HepG2 (cell line): ENCODE data around the gene SLC25A22. TPM values are rescaled to one million over a fixed set of nuclear protein-coding genes. Genes with fewer than 3 reads are reported as not detected.

Experiments
- ATAC-seq: fragments of 200-7000 bp; cut with Tn5 transposase; 3 replicates; pipeline ENCODE4 v1.9.1; 2020; ENCODE audit warnings: mild to moderate bottlenecking, moderate library complexity
- BruUV-seq: library from RNA; stranded (reverse); fragments of 400-500 nt; replicated peaks from 2 replicates; lab custom pipeline; 2021; lab: Mats Ljungman, UMichigan
- CTCF ChIA-PET: fragments of 300-600 bp; formaldehyde crosslinking; extraction: SDS; loops from one replicate; lab custom pipeline; 2021; ENCODE audit warnings: low total read pairs, inconsistent platforms, low intra/inter-chr PET ratio; lab: Yijun Ruan, JAX
- POLR2A ChIA-PET: fragments of 350-600 bp; sonication (Branson Sonifier 250); formaldehyde crosslinking; loops from one replicate; lab custom pipeline; 2020; ENCODE audit warnings: antibody characterized with exemption, inconsistent platforms; lab: Yijun Ruan, JAX
- DNase-seq: peaks from one replicate; pipeline ENCODE4 v3.0.0-alpha.2; 2015; ENCODE audit warnings: low spot score
- FAIRE-seq: peaks from 3 replicates; lab custom pipeline; 2011; peaks lifted over from hg19 to GRCh38; lab: Jason Lieb, UNC
- H2AFZ ChIP-seq: one replicate; pipeline ENCODE4 v1.6.1; 2011; ENCODE audit warnings: low read length, inconsistent platforms
- H3K27ac ChIP-seq: fragments of 300-600 bp; 3 replicates; pipeline ENCODE4 v1.8.0; 2011; ENCODE audit warnings: mixed run types, mild to moderate bottlenecking, mixed read lengths, low read length, inconsistent platforms; ENCODE audit not compliant: insufficient read depth; ENCODE audit errors: extremely low read length
- H3K27me3 ChIP-seq, 2 experiments: fragments of 200-600 bp in 1 of 2; 2 replicates in 1 of 2; 3 replicates in 1 of 2; pipeline versions ENCODE4 v1.6.0 to v1.8.0; 2011; ENCODE audit warnings: low read length in 2 of 2, mild to moderate bottlenecking in 2 of 2, moderate library complexity in 2 of 2, inconsistent platforms in 1 of 2; ENCODE audit not compliant: insufficient read depth in 2 of 2, control insufficient read depth in 1 of 2
- H3K36me3 ChIP-seq, 2 experiments: fragments of 200-600 bp in 1 of 2; replicated peaks in 1 of 2; 2 replicates in 1 of 2; 3 replicates in 1 of 2; pipeline versions ENCODE4 v1.5.1 to v1.8.0; 2011; ENCODE audit warnings: low read length in 2 of 2, inconsistent platforms in 1 of 2; ENCODE audit not compliant: insufficient read depth in 2 of 2, control insufficient read depth in 1 of 2
- H3K4me1 ChIP-seq: 2 replicates; pipeline ENCODE4 v1.5.1; 2012; ENCODE audit warnings: low read length, inconsistent platforms; ENCODE audit not compliant: insufficient read depth
- H3K4me2 ChIP-seq: 2 replicates; pipeline ENCODE4 v1.6.0; 2011; ENCODE audit warnings: low read depth, low read length, inconsistent platforms
- H3K4me3 ChIP-seq, 3 experiments: fragments of 200-600 bp in 1 of 3; sonication (generic), shearing (Covaris generic) in 1 of 3; replicated peaks in 1 of 3; 2 replicates each; pipeline ENCODE4 v1.5.1; 2011 to 2016; ENCODE audit warnings: low read length in 3 of 3, inconsistent platforms in 2 of 3, low read depth in 2 of 3, mild to moderate bottlenecking in 2 of 3, control low read depth in 1 of 3, mixed read lengths in 1 of 3; ENCODE audit not compliant: insufficient read depth in 1 of 3
- H3K79me2 ChIP-seq: one replicate; pipeline ENCODE4 v1.6.1; 2011; ENCODE audit warnings: low read length, inconsistent platforms; ENCODE audit not compliant: insufficient read depth
- H3K9ac ChIP-seq: 2 replicates; pipeline ENCODE4 v1.6.0; 2011; ENCODE audit warnings: mild to moderate bottlenecking, low read depth, low read length, inconsistent platforms; ENCODE audit not compliant: insufficient read depth
- H3K9me3 ChIP-seq: 2 replicates; pipeline ENCODE4 v1.5.1; 2012; ENCODE audit warnings: mild to moderate bottlenecking, low read length
- H4K20me1 ChIP-seq: 2 replicates; pipeline ENCODE4 v1.6.0; 2011; ENCODE audit warnings: inconsistent platforms, mild to moderate bottlenecking, low read length, moderate library complexity; ENCODE audit not compliant: insufficient read depth
- JDP2 ChIP-seq: sonication (generic); formaldehyde crosslinking; IDR thresholded peaks from 2 replicates; pipeline ENCODE4 v1.8.1; 2022; ENCODE audit warnings: missing genetic modification reagents, borderline replicate concordance
- JUNB ChIP-seq: sonication (generic); formaldehyde crosslinking; IDR thresholded peaks from 2 replicates; pipeline ENCODE4 v1.8.0; 2022; ENCODE audit warnings: missing genetic modification reagents, mild to moderate bottlenecking, borderline replicate concordance
- MYNN ChIP-seq: sonication (generic); formaldehyde crosslinking; IDR thresholded peaks from 2 replicates; pipeline ENCODE4 v1.4.0; 2020; ENCODE audit warnings: mild to moderate bottlenecking, low read depth, missing genetic modification reagents
- PAX8 ChIP-seq: sonication (generic); formaldehyde crosslinking; IDR thresholded peaks from 2 replicates; pipeline ENCODE4 v1.8.0; 2022; ENCODE audit warnings: mild to moderate bottlenecking, missing genetic modification reagents, borderline replicate concordance
- POGZ ChIP-seq: sonication (generic); formaldehyde crosslinking; IDR thresholded peaks from 2 replicates; pipeline ENCODE4 v1.4.0; 2020; ENCODE audit warnings: mild to moderate bottlenecking, missing genetic modification reagents
- TEF ChIP-seq: sonication (generic); formaldehyde crosslinking; IDR thresholded peaks from 2 replicates; pipeline ENCODE4 v1.5.0; 2020; ENCODE audit warnings: missing genetic modification reagents
- WGBS: methylation state at CpG from one replicate; pipeline ENCODE4 v1.1.6; 2017; ENCODE audit warnings: low lambda C conversion rate; 5-methylcytosine and 5-hydroxymethylcytosine counted together
- in situ Hi-C: cut with HindIII; loops from 2 replicates; pipeline ENCODE4 v1.10.0; 2017; ENCODE audit warnings: low pct_unique_long_range_greater_than_20kb; ENCODE audit not compliant: extremely low pct_ligation_motif_present
- intact Hi-C: fragments of 100-400 bp; cut with micrococcal nuclease; formaldehyde crosslinking; loops from one replicate; pipeline ENCODE4 v1.10.0; 2022; ENCODE audit not compliant: unreplicated experiment
- polyA plus RNA-seq, 8 experiments: library from polyadenylated mRNA; depleted of rRNA in 3 of 8; stranded (reverse) in 7 of 8; unstranded in 1 of 8; fragments of >200 nt; fragmentation: Illumina TruSeq in 4 of 8; extraction: Trizol in 4 of 8; gene quantifications; 2 replicates each; pipeline versions ENCODE4 v1.2.1 to v1.2.3, GENCODE V29; 2011 to 2016; ENCODE audit warnings: low read depth in 4 of 8, missing spikeins in 1 of 8, mixed read lengths in 1 of 8; ENCODE audit not compliant: insufficient read depth in 1 of 8
- total RNA-seq, 5 experiments: library from RNA; depleted of rRNA; stranded (reverse); fragments of >200 nt; fragmentation: Illumina TruSeq; extraction: Trizol; gene quantifications; 2 replicates each; pipeline ENCODE4 v1.2.3, GENCODE V29; 2016; ENCODE audit warnings: low read depth in 1 of 5

Gene SLC25A22
- total and polyA plus RNA-seq, 2 of the 13 experiments (the other 11 are each of a cell fraction or from before 2014, with no cell fraction given) = 12.4 to 19.2 TPM

GRCh38 chr11:792873-793272 lies 5.2 kb downstream of the SLC25A22 start:
- no peak overlapping the region for H2AFZ ChIP-seq
- no peak overlapping the region for H3K4me2 ChIP-seq
- BruUV-seq = no TSS peak
- DNase-seq = no peak
- in situ Hi-C loops = no loop called here
- no peak overlapping the region for H3K9ac ChIP-seq
- ChIA-PET POLR2A (interaction anchor here (5.3 kb wide), 1 partner anchor 15 kb away, joined by 44 read pairs; the partner anchor contains the start of gene GATD1), CTCF (no interaction called here)
- H3K4me3 ChIP-seq = no peak overlapping the region
- no peaks in the 10 kb centered on the region for H3K9me3 ChIP-seq
- no peak for ATAC-seq
- H4K20me1 ChIP-seq = no peaks in the 10 kb centered on the region
- peaks cover 0 to 2% of the 10 kb centered on the region in 2 experiments; a peak in 2 of 5 replicates for H3K27me3 ChIP-seq
- no peak overlapping the region for H3K27ac ChIP-seq
- no peaks in the 10 kb centered on the region; a peak in 1 of 5 replicates for H3K36me3 ChIP-seq
- no peak for TF ChIP-seq PAX8 (CRISPR knock-in tag)
- no peak for TF ChIP-seq JUNB (CRISPR knock-in tag)
- TF ChIP-seq, all 625 proteins: peak for 0
- H3K4me1 ChIP-seq = peaks cover 18% of the 10 kb centered on the region
- intact Hi-C loops = no loop called here
- no peak for FAIRE-seq
- H3K79me2 ChIP-seq = peaks cover 4% of the 10 kb centered on the region
- 93% methylated on average over 12 of the region's 13 CpGs for WGBS

GRCh38 chr11:792535-792821 lies 5.6 kb downstream of the SLC25A22 start:
- 96% methylated on average over 6 of the region's 15 CpGs for WGBS
- peaks cover 21% of the 10 kb centered on the region for H3K4me1 ChIP-seq
- H3K4me2 ChIP-seq = no peak overlapping the region
- H2AFZ ChIP-seq = no peak overlapping the region
- H3K27ac ChIP-seq = no peak overlapping the region
- no peak overlapping the region for H3K9ac ChIP-seq
- CTCF ChIA-PET = no interaction called here
- in situ Hi-C loops = no loop called here
- ATAC-seq (no peak), DNase-seq (no peak), FAIRE-seq (no peak)
- H3K27me3 ChIP-seq = peaks cover 0 to 2% of the 10 kb centered on the region in 2 experiments; a peak in 2 of 5 replicates
- H3K36me3 ChIP-seq = no peaks in the 10 kb centered on the region; a peak in 1 of 5 replicates
- TF ChIP-seq POGZ (CRISPR knock-in tag) (no peak), TEF (CRISPR knock-in tag) (no peak), MYNN (no peak), JDP2 (no peak)
- intact Hi-C loops = no loop called here
- H3K79me2 ChIP-seq = peaks cover 4% of the 10 kb centered on the region
- BruUV-seq = no TSS peak
- no peaks in the 10 kb centered on the region for H4K20me1 ChIP-seq
- no peaks in the 10 kb centered on the region for H3K9me3 ChIP-seq
- POLR2A ChIA-PET = no interaction called here
- no peak overlapping the region for H3K4me3 ChIP-seq
